HG03025 (cell line): ENCODE measurements around the gene NCAPG.

ENCODE experiments used
- ATAC-seq: cut with Tn5 transposase; IDR thresholded peaks from one replicate; pipeline ENCODE4 v1.9.1; 2021; ENCODE audit warnings: mild to moderate bottlenecking, moderate library complexity; ENCODE audit not compliant: unreplicated experiment, low FRiP score

NCAPG gene

GRCh38 chr4:17867276-17867675 is 56.5 kb downstream of the NCAPG start:
- no peak for ATAC-seq

- no peak for ATAC-seq
Measured at GRCh38 chr4:17869327-17869726, 58.5 kb downstream of the NCAPG start.

- peak; percentile 81 for ATAC-seq
Measured at GRCh38 chr4:17875402-17876070, 64.8 kb downstream of the NCAPG start.

- no peak for ATAC-seq
Measured at GRCh38 chr4:17876943-17877342, 66.2 kb downstream of the NCAPG start.

- ATAC-seq = no peak
Measured at GRCh38 chr4:17877661-17878060, 66.9 kb downstream of the NCAPG start.

- ATAC-seq = no peak
Measured at GRCh38 chr4:17884063-17884462, 73.3 kb downstream of the NCAPG start.

- no peak for ATAC-seq
Measured at GRCh38 chr4:17884511-17884910, 73.7 kb downstream of the NCAPG start.

GRCh38 chr4:17889692-17890091 is 78.9 kb downstream of the NCAPG start:
- ATAC-seq = no peak

- no peak for ATAC-seq
Measured at GRCh38 chr4:17894421-17894820, 83.6 kb downstream of the NCAPG start.
